Hepatocyte (in vitro differentiated cells): Measurements from ENCODE around the gene EIPR1. TPM values are rescaled to one million over a fixed set of nuclear protein-coding genes. Genes with fewer than 3 reads are reported as not detected.

Source experiments
- DNase-seq: peaks from one replicate; pipeline ENCODE4 v3.0.0-alpha.2; 2016; ENCODE audit warnings: low spot score
- H2AFZ ChIP-seq: fragments of 200-600 bp; sonication (generic); 2 replicates; pipeline ENCODE4 v1.6.0; 2016; ENCODE audit warnings: antibody characterized with exemption, mild to moderate bottlenecking
- H3K27ac ChIP-seq: fragments of 200-600 bp; sonication (generic); 2 replicates; pipeline ENCODE4 v1.5.1; 2016; ENCODE audit warnings: mild to moderate bottlenecking
- H3K27me3 ChIP-seq: fragments of 200-600 bp; sonication (generic); 2 replicates; pipeline ENCODE4 v1.6.1; 2016
- H3K36me3 ChIP-seq: fragments of 200-600 bp; sonication (generic); replicated peaks from 2 replicates; pipeline ENCODE4 v1.5.1; 2016; ENCODE audit warnings: low read depth; ENCODE audit not compliant: insufficient read depth
- H3K4me1 ChIP-seq: fragments of 200-600 bp; sonication (generic); 2 replicates; pipeline ENCODE4 v1.5.1; 2016; ENCODE audit warnings: mild to moderate bottlenecking, moderate library complexity; ENCODE audit not compliant: insufficient read depth
- H3K4me2 ChIP-seq: fragments of 200-600 bp; sonication (generic); 2 replicates; pipeline ENCODE4 v1.6.0; 2016
- H3K4me3 ChIP-seq: fragments of 200-600 bp; sonication (generic); 2 replicates; pipeline ENCODE4 v1.5.1; 2016; ENCODE audit warnings: mild to moderate bottlenecking
- H3K79me2 ChIP-seq: fragments of 200-600 bp; sonication (generic); 2 replicates; pipeline ENCODE4 v1.6.0; 2017; ENCODE audit warnings: mild to moderate bottlenecking
- H3K9me2 ChIP-seq: fragments of 200-600 bp; sonication (generic); replicated peaks from 2 replicates; pipeline ENCODE4 v1.6.0; 2017; ENCODE audit warnings: mild to moderate bottlenecking; ENCODE audit not compliant: insufficient read depth
- H3K9me3 ChIP-seq: fragments of 200-600 bp; sonication (generic); 2 replicates; pipeline ENCODE4 v1.5.1; 2016; ENCODE audit warnings: low read depth, mild to moderate bottlenecking
- H4K20me1 ChIP-seq: fragments of 200-600 bp; sonication (generic); 2 replicates; pipeline ENCODE4 v1.6.0; 2016; ENCODE audit warnings: mild to moderate bottlenecking; ENCODE audit not compliant: insufficient read depth, poor library complexity, severe bottlenecking
- EZH2 ChIP-seq: fragments of 200-600 bp; sonication (generic); IDR thresholded peaks from 2 replicates; pipeline ENCODE4 v1.6.1; 2016; ENCODE audit warnings: antibody characterized with exemption, mild to moderate bottlenecking, borderline replicate concordance
- EZH2phosphoT487 ChIP-seq: fragments of 200-600 bp; sonication (generic); IDR thresholded peaks from one replicate; pipeline ENCODE4 v1.6.1; 2018; ENCODE audit warnings: antibody characterized with exemption, mild to moderate bottlenecking, low read depth, moderate library complexity; ENCODE audit not compliant: unreplicated experiment, severe bottlenecking
- WGBS: methylation state at CpG from one replicate; pipeline ENCODE4 v1.1.6; 2016; ENCODE audit warnings: low lambda C conversion rate; ENCODE audit errors: missing lambda C conversion rate; 5-methylcytosine and 5-hydroxymethylcytosine counted together
- polyA plus RNA-seq: library from polyadenylated mRNA; unstranded; fragments of >200 nt; fragmentation: Nextera tagmentation; extraction: Ambion mirVana; gene quantifications from 2 replicates; pipeline ENCODE4 v1.2.1, GENCODE V29; 2016
- total RNA-seq: library from RNA; depleted of rRNA; stranded (reverse); fragments of >200 nt; gene quantifications from 2 replicates; pipeline ENCODE4 v1.2.3, GENCODE V29; 2014
- TF ChIP-seq, protein P1 (sequence below): fragments of 200-600 bp; sonication (generic); IDR thresholded peaks from 2 replicates; pipeline ENCODE4 v1.5.1; 2016; ENCODE audit warnings: antibody characterized with exemption, mild to moderate bottlenecking; ENCODE audit not compliant: poor library complexity

EIPR1 gene
- total and polyA plus RNA-seq, 2 experiments from 2014 or later, result 27.4 to 42.3 TPM

DNA sequence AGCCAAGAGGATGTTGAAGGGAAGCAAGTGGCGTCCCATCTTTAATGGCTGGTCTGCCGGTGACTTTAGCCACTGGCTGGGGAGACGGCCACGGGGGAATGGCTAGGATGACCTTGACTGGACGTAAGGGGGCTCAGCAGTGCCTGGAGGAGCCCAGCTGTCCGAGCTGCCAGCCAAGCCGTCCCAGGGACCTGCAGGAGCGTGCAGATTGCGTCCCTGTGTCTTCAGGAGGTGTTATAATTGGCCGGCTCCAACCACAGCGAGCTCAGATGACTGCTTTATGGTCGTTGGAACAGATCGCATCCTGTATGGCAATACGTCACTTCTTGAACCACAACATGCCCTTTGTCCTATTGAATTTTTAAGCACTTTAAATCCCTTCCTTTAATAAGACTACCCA lies 204.6 kb downstream of the EIPR1 start:
- H3K9me3 ChIP-seq, result no peaks in the 10 kb centered on the region
- 81% methylated on average over 14 of the region's 14 CpGs for WGBS
- DNase-seq, result no peak
- H3K27me3 ChIP-seq, result no peaks in the 10 kb centered on the region
- no peaks in the 10 kb centered on the region for H3K9me2 ChIP-seq
- H3K27ac ChIP-seq, result no peak overlapping the region
- TF ChIP-seq EZH2 (no peak), EZH2phosphoT487 (no peak)
- TF ChIP-seq, protein P1, sequence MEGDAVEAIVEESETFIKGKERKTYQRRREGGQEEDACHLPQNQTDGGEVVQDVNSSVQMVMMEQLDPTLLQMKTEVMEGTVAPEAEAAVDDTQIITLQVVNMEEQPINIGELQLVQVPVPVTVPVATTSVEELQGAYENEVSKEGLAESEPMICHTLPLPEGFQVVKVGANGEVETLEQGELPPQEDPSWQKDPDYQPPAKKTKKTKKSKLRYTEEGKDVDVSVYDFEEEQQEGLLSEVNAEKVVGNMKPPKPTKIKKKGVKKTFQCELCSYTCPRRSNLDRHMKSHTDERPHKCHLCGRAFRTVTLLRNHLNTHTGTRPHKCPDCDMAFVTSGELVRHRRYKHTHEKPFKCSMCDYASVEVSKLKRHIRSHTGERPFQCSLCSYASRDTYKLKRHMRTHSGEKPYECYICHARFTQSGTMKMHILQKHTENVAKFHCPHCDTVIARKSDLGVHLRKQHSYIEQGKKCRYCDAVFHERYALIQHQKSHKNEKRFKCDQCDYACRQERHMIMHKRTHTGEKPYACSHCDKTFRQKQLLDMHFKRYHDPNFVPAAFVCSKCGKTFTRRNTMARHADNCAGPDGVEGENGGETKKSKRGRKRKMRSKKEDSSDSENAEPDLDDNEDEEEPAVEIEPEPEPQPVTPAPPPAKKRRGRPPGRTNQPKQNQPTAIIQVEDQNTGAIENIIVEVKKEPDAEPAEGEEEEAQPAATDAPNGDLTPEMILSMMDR, result no peak
- no peak overlapping the region for H3K4me2 ChIP-seq
- H3K79me2 ChIP-seq, result no peaks in the 10 kb centered on the region
- no peak overlapping the region for H2AFZ ChIP-seq
- H3K4me1 ChIP-seq, result peaks cover 4% of the 10 kb centered on the region
- H3K4me3 ChIP-seq, result no peak overlapping the region
- no peaks in the 10 kb centered on the region for H3K36me3 ChIP-seq
- no peaks in the 10 kb centered on the region for H4K20me1 ChIP-seq

DNA sequence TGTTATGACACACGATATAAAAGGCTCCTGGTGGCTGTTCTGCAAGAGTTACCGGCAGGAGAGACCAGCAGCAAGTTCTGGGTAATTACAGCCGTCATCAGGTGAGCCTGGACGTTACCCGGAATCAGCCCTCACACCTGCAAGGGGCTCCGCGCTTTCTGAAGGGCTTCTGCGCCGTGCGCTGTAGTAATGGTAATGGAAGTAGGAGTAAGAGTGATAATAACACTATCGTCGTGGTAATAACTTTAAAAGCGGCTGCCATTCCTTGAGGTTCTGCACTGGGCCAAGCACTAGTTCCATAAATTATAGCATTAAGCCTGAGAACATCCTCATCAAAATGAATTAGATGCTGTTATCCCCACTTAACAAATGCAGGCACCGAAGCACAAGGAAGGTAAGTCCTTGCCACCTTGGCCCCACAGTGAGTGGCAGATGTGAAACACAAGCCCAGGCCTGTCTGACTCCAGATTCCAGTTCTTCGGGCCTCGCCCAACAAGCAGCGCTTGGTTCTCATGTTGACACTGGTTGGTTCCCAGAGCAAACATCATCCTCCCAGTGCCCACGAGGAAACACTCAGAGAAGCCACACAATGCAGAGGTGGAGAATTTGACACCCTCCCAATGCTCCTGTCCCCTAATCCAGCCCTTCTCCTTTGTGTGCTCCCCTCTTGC lies 205.2 kb downstream of the EIPR1 start:
- H3K27me3 ChIP-seq, result no peaks in the 10 kb centered on the region
- H4K20me1 ChIP-seq, result no peaks in the 10 kb centered on the region
- no peak for TF ChIP-seq EZH2
- TF ChIP-seq, protein P1, result no peak
- TF ChIP-seq EZH2phosphoT487, result no peak
- peaks cover 4% of the 10 kb centered on the region for H3K4me1 ChIP-seq
- no peaks in the 10 kb centered on the region for H3K9me3 ChIP-seq
- no peak overlapping the region for H3K4me2 ChIP-seq
- no peaks in the 10 kb centered on the region for H3K36me3 ChIP-seq
- no peaks in the 10 kb centered on the region for H3K79me2 ChIP-seq
- H3K4me3 ChIP-seq, result no peak overlapping the region
- H2AFZ ChIP-seq, result no peak overlapping the region
- no peak for DNase-seq
- WGBS, result 89% methylated on average over 18 of the region's 18 CpGs
- H3K9me2 ChIP-seq, result no peaks in the 10 kb centered on the region
- H3K27ac ChIP-seq, result no peak overlapping the region

DNA sequence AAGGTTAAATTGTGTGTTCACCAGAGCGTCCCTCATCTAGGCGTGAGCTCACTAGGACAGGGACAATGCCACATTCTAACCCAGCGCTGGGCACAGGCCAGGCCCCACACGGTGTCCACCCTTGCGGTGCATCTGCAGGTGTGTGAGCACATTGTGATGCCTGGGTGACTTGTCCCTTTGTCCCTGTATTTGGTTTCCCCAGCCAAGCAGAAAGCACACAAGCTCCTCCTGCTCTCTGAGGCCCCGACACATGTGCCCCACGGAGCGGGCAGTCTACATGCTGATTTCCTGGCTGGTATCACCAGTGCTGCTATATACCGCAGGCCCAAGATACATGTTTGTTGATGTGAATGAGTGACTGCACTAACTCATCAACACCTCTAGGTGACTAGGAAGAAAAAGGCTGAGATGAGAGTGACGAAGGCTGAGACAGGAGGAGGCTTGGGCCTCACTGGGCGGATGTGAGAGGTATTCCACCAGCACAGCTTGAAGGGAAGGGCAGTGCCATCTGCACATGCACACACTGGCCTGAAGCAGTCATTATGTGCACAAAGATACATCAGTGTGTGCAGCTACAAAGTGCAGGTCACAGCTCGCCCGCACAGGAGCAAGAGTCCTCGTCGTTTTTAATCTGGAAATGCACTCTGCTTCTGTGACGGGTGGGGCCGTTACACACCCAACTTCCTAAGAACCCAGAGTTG lies 205.9 kb downstream of the EIPR1 start:
- 84% methylated on average over 17 of the region's 17 CpGs for WGBS
- TF ChIP-seq, protein P1, result no peak
- no peak for TF ChIP-seq EZH2phosphoT487
- H3K27ac ChIP-seq, result no peak overlapping the region

More for the DNA sequence above, 205.9 kb downstream of the EIPR1 start:
- H3K4me1 ChIP-seq, result peaks cover 4% of the 10 kb centered on the region
- no peak overlapping the region for H2AFZ ChIP-seq
- H3K4me3 ChIP-seq, result no peak overlapping the region
- H3K79me2 ChIP-seq, result no peaks in the 10 kb centered on the region
- no peaks in the 10 kb centered on the region for H4K20me1 ChIP-seq
- H3K9me2 ChIP-seq, result no peaks in the 10 kb centered on the region
- DNase-seq, result no peak
- no peaks in the 10 kb centered on the region for H3K9me3 ChIP-seq
- H3K4me2 ChIP-seq, result no peak overlapping the region
- H3K36me3 ChIP-seq, result no peaks in the 10 kb centered on the region
- no peaks in the 10 kb centered on the region for H3K27me3 ChIP-seq
